GM12878 (cell line): ENCODE results near the gene PPARD.
A peak's percentile ranks its signal among the peaks of the same experiment; 100 is the strongest.

Source experiments
- ETV6 ChIP-seq, 2 experiments: fragments of 450-650 bp in 1 of 2; IDR thresholded peaks in 1 of 2; conservative IDR thresholded peaks in 1 of 2; 2 replicates each; pipeline ENCODE4 v1.6.1; 2014; ENCODE audit warnings: antibody characterized with exemption in 1 of 2, borderline replicate concordance in 1 of 2, low read depth in 1 of 2, mild to moderate bottlenecking in 1 of 2, moderate library complexity in 1 of 2
- ZNF274 ChIP-seq: IDR thresholded peaks from one replicate; pipeline ENCODE4 v1.8.0; 2011; ENCODE audit not compliant: insufficient read length, insufficient read depth
- TF ChIP-seq, protein P1 (sequence below), 3 experiments: IDR thresholded peaks in 2 of 3; conservative IDR thresholded peaks in 1 of 3; 2 replicates each; pipeline ENCODE4 v1.5.1; 2011; ENCODE audit warnings: low read depth in 3 of 3, low read length in 3 of 3, mild to moderate bottlenecking in 3 of 3, control low read depth in 2 of 3, moderate library complexity in 2 of 3, inconsistent platforms in 1 of 3, mixed read lengths in 1 of 3; ENCODE audit not compliant: control insufficient read depth in 2 of 3, insufficient read depth in 1 of 3; ENCODE audit errors: extremely low read depth in 1 of 3

DNA sequence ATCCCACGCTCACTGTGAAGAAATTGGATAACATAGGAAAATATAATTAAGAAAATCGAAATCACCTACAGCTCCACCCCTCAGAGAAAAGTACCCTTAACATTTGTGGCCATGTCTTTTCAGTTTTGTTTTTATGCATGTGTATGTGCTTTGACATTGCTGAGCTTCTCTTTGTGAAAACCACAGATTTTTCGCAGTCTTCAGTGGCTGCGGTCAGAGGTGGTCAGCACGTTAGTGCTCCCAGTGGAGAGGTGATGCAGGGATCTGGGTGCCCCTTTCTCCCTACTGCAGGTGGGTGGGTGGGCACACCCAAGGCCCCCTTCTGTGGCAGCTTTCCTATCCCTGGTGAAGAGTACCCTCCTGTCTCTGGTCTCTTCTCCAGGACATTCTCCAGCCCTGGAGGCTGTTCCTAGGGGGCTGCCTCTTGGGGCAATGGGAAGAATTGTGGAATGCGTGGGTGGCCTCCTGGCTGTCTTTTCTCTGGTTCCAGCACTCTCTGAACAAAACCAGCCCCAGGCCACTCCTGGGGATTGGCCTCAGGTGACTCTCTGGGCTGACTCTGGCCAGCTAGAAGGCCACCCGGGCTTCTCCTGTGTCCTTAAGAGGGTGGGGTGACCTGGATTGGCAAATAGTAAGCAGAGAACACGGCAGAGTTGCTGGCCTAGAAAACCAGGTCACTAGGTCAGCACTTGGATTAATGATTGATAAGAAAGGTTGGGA lies 59.9 kb downstream of the PPARD start:
- TF ChIP-seq, protein P1, sequence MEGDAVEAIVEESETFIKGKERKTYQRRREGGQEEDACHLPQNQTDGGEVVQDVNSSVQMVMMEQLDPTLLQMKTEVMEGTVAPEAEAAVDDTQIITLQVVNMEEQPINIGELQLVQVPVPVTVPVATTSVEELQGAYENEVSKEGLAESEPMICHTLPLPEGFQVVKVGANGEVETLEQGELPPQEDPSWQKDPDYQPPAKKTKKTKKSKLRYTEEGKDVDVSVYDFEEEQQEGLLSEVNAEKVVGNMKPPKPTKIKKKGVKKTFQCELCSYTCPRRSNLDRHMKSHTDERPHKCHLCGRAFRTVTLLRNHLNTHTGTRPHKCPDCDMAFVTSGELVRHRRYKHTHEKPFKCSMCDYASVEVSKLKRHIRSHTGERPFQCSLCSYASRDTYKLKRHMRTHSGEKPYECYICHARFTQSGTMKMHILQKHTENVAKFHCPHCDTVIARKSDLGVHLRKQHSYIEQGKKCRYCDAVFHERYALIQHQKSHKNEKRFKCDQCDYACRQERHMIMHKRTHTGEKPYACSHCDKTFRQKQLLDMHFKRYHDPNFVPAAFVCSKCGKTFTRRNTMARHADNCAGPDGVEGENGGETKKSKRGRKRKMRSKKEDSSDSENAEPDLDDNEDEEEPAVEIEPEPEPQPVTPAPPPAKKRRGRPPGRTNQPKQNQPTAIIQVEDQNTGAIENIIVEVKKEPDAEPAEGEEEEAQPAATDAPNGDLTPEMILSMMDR (IDR thresholded peaks at IDR 0.05 in 2 of 3, conservative IDR thresholded peaks at IDR 0.05 in 1 of 3; ENCODE audit: control insufficient read depth in 2 of 3, extremely low read depth in 1 of 3, insufficient read depth in 1 of 3, low read depth in 3 of 3, low read length in 3 of 3): peak; percentile 15 to 31 (median 30); a peak in 4 of 6 replicates
- TF ChIP-seq ETV6 (conservative IDR thresholded peaks at IDR 0.05 in 1 of 2, IDR thresholded peaks at IDR 0.05 in 1 of 2; ENCODE audit: borderline replicate concordance in 1 of 2, low read depth in 1 of 2): no peak
- TF ChIP-seq ZNF274: no peak
